ENCODE measurements around the gene SLC5A10.
"Not testable (repeated sequence)": the region's sequence is repeated elsewhere in the genome, so short reads cannot be mapped to it uniquely, and the experiment has no call there.

DNA sequence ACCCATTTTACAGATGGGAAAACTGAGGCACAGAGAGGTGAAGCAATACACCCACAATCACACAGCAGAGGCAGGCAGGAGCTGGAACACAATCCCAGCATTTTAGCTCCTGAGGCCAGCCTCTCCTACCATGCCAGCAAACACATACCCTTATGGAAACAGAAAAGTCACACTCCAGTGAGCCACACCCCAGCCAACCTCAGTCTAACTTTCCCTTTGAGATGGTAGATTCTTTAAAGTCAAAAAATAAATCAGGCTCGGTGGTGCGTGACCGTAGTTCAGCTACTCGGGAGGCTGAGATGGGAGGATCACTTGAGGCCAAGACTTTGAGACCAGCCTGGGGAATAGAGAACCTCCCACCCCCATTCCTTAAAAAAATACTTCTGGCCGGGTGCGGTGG, 84.2 kb downstream of the SLC5A10 start:
- TF ChIP-seq, protein P1, sequence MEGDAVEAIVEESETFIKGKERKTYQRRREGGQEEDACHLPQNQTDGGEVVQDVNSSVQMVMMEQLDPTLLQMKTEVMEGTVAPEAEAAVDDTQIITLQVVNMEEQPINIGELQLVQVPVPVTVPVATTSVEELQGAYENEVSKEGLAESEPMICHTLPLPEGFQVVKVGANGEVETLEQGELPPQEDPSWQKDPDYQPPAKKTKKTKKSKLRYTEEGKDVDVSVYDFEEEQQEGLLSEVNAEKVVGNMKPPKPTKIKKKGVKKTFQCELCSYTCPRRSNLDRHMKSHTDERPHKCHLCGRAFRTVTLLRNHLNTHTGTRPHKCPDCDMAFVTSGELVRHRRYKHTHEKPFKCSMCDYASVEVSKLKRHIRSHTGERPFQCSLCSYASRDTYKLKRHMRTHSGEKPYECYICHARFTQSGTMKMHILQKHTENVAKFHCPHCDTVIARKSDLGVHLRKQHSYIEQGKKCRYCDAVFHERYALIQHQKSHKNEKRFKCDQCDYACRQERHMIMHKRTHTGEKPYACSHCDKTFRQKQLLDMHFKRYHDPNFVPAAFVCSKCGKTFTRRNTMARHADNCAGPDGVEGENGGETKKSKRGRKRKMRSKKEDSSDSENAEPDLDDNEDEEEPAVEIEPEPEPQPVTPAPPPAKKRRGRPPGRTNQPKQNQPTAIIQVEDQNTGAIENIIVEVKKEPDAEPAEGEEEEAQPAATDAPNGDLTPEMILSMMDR (IDR thresholded peaks at IDR 0.05; ENCODE audit: borderline replicate concordance, extremely low read depth, low read length, poor library complexity, severe bottlenecking): not testable (repeated sequence)
- TF ChIP-seq EZH2 (IDR thresholded peaks at IDR 0.05; ENCODE audit: borderline replicate concordance, low read depth, low read length, severe bottlenecking): not testable (repeated sequence)

Data from DND-41 (cell line).